IMR-90 (cell line): Measurements from ENCODE around the gene COL6A3.

Source experiments
- CEBPB ChIP-seq: IDR thresholded peaks from 2 replicates; pipeline ENCODE4 v1.6.1; 2012; ENCODE audit warnings: low read depth, low read length, improper control_type of control experiment
- CHD1 ChIP-seq: IDR thresholded peaks from 2 replicates; pipeline ENCODE4 v1.6.1; 2012; ENCODE audit warnings: low read depth, low read length, improper control_type of control experiment
- CTCF ChIP-seq: conservative IDR thresholded peaks from 2 replicates; pipeline ENCODE4 v1.5.1; 2012; ENCODE audit warnings: mild to moderate bottlenecking, low read depth, low read length, improper control_type of control experiment
- MAFK ChIP-seq: IDR thresholded peaks from 2 replicates; pipeline ENCODE4 v1.6.1; 2012; ENCODE audit warnings: low read depth, low read length, improper control_type of control experiment
- POLR2A ChIP-seq: IDR thresholded peaks from 2 replicates; pipeline ENCODE4 v1.6.1; 2012; ENCODE audit warnings: mild to moderate bottlenecking, low read depth, low read length
- RAD21 ChIP-seq: IDR thresholded peaks from 2 replicates; pipeline ENCODE4 v1.6.1; 2012; ENCODE audit warnings: low read length, improper control_type of control experiment
- RFX5 ChIP-seq: IDR thresholded peaks from 2 replicates; pipeline ENCODE4 v1.8.0; 2012; ENCODE audit warnings: low read depth, mild to moderate bottlenecking, low read length, moderate library complexity
- TF ChIP-seq, protein P1 (sequence below): fragments of 150-350 bp; IDR thresholded peaks from 2 replicates; pipeline ENCODE4 v1.6.1; 2017; ENCODE audit warnings: mild to moderate bottlenecking, antibody characterized with exemption, low read length, low read depth

DNA sequence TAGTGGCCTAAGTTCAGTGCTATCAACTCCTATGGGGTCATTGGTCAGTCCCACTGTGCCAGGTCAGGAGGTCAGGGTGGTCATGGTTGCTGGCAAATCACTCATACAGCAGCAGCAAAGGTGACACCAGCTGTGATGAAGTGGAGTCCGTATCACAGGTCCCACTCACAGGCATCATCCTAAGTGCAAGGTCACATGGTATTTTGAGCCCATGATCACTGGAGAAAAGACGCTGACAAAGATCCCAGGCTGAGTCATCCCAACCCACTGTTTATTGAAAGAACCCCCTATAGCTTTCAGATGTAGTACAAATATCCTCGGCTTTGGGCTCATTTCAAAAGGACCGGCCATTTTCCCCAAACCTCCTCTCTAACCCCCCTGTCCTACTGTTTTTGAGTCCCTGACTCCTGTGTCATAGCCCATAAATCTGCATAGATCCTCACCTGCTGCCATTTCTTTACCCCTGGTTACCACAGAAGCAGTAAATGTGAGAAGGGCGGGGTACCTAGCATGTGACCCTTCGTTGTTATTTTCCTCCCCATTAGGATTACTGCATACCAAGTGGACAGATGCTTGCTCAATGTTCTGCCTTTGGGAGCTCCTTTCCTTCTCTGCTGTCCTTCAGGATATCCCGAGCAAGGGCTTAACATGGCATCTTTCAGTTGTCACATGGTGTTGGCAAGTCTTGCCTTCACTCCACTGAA lies 107.7 kb downstream of the COL6A3 start:
- TF ChIP-seq CTCF (no peak), POLR2A (no peak), CEBPB (0 out of 2 replicates have a peak, but pooled peaks have one; percentile 2), MAFK (peak; percentile 43), RAD21 (peak; percentile 20; the same call in 1 of the 2 replicates), CHD1 (no peak), RFX5 (no peak)
- TF ChIP-seq, protein P1, sequence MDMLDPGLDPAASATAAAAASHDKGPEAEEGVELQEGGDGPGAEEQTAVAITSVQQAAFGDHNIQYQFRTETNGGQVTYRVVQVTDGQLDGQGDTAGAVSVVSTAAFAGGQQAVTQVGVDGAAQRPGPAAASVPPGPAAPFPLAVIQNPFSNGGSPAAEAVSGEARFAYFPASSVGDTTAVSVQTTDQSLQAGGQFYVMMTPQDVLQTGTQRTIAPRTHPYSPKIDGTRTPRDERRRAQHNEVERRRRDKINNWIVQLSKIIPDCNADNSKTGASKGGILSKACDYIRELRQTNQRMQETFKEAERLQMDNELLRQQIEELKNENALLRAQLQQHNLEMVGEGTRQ, result peak; percentile 74
